ENCODE measurements around the gene MYDGF.

Gene MYDGF

GRCh38 chr19:4622695-4623421 is 47.3 kb downstream of the MYDGF start:
- no peak for DNase-seq (ENCODE audit: low read depth, low spot score)
- H3K4me3 ChIP-seq (ENCODE audit: low read length): no peak overlapping the region

DNA sequence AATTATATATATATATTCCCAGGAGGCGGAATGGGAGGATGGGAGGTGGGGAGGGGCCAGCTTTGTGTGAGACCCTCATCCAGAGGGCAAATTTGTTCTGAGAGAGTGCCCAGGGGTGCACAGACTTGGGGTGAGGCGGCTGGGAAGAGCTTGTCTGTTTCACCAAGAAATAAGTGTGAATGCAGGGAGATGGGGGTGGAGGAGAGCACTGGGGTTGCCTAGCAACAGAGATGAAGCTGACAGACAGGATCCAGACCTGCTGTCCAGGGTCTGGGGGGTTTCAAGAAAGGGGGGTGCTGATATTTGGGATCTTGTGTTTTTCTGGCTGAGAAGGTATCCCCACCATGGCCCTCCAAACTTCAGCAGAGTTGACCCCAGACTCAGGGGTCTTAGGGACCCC is 49.5 kb downstream of the MYDGF start:
- no peak for DNase-seq (ENCODE audit: low read depth, low spot score)

GRCh38 chr19:4619668-4620294 is 50.4 kb downstream of the MYDGF start:
- no peak overlapping the region for H3K4me3 ChIP-seq (ENCODE audit: low read length)
- DNase-seq (ENCODE audit: low read depth, low spot score): no peak

More for the DNA sequence above, 49.5 kb downstream of the MYDGF start:
- no peak overlapping the region for H3K4me3 ChIP-seq (ENCODE audit: low read length)

DNA sequence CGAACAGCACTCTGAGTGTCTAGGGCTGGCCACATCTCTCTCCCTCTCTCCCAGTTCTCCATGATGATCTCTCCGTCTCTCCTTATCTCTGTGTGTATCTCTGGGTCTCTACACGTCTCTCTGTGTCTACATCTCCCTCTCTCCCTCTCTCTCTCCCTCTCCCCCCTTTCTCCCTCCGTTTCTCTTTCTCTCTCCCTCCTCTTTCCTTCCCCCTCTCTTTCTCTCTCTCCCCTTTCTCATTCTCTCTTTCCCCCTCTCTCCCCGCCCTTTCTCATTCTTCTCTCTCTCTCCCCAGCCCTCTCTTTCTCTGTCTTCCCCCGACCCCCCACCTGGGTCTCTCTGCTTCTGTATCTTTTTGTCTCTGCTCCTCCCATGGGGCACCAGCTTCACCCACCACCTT is 52.1 kb downstream of the MYDGF start:
- no peak for DNase-seq (ENCODE audit: low read depth, low spot score)
- H3K4me3 ChIP-seq (ENCODE audit: low read length): no peak overlapping the region

- no peak for DNase-seq (ENCODE audit: low read depth, low spot score)
- H3K4me3 ChIP-seq (ENCODE audit: low read length): no peak overlapping the region
Measured at GRCh38 chr19:4613254-4613751, 56.8 kb downstream of the MYDGF start.

DNA sequence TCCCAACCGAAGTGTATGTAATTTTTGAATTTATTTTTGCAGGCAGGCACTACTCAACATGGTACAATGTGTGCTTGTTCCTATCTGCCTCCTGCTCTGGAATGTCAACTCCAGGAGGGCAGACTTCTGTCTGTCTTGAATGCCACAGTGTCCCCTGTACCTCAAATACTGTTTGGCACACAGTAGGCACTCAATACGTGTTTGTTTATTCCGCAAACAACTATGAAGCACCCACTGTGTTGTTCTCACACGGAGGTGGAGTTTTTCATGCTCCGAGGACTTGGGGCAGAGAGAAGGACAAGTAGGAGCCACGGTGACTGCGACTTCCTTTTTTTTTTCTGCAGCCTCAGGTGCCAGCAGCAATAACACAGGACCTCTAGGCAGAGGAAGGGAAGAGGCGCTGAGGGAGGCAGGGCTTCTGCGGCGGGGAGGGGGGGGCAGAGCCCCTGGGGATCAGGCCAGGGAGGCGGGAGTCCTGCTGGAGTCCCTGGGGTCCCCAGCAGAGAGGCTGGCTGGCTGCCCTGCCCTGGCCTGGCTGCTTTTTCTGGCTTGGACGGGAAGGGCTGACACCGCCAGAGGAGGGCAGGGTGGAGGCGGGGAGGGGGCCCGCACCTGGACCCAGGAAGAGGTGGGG is 60.1 kb downstream of the MYDGF start:
- no peak for DNase-seq (ENCODE audit: low read depth, low spot score)
- no peak overlapping the region for H3K4me3 ChIP-seq (ENCODE audit: low read length)
